Hematopoietic multipotent progenitor cell (in vitro differentiated cells): Measurements from ENCODE around the gene MAST3. TPM values are rescaled to one million over a fixed set of nuclear protein-coding genes. Genes with fewer than 3 reads are reported as not detected.
A peak's percentile ranks its signal among the peaks of the same experiment; 100 is the strongest.

Experiments
- DNase-seq, 3 donors: peaks; one replicate each; pipeline ENCODE4 v3.0.0-alpha.2; 2011 to 2015; ENCODE audit warnings: low read depth in 2 of 3, low spot score in 2 of 3
- total RNA-seq: library from RNA; depleted of rRNA; stranded (reverse); fragments of >200 nt; gene quantifications from one replicate; pipeline ENCODE4 v1.2.3, GENCODE V29; 2012

MAST3 gene
- total RNA-seq, 1 donor: 8.1 TPM

GRCh38 chr19:18131841-18132596 is 34.4 kb downstream of the MAST3 start:
- no peak for DNase-seq

GRCh38 chr19:18135712-18136584 is 38.4 kb downstream of the MAST3 start:
- DNase-seq: no peak

GRCh38 chr19:18137242-18137641 is 39.7 kb downstream of the MAST3 start:
- no peak for DNase-seq

GRCh38 chr19:18137657-18138339 is 40.2 kb downstream of the MAST3 start:
- no peak for DNase-seq

GRCh38 chr19:18140473-18140872 is 42.9 kb downstream of the MAST3 start:
- no peak for DNase-seq

GRCh38 chr19:18141031-18141430 is 43.5 kb downstream of the MAST3 start:
- no peak for DNase-seq

GRCh38 chr19:18143902-18144301 is 46.3 kb downstream of the MAST3 start:
- no peak for DNase-seq

GRCh38 chr19:18144361-18144760 is 46.8 kb downstream of the MAST3 start:
- DNase-seq: no peak

- no peak for DNase-seq
Measured at GRCh38 chr19:18144906-18145305, 47.3 kb downstream of the MAST3 start.

GRCh38 chr19:18145391-18145999 is 47.9 kb downstream of the MAST3 start:
- DNase-seq: no peak

GRCh38 chr19:18147396-18147795 is 49.8 kb downstream of the MAST3 start:
- DNase-seq: no peak

- no peak for DNase-seq
Measured at GRCh38 chr19:18149596-18149975, 52.0 kb downstream of the MAST3 start.

GRCh38 chr19:18150776-18151624 is 53.4 kb downstream of the MAST3 start:
- DNase-seq: no peak

- DNase-seq: peak; percentile 90 to 99 (median 99)
Measured at GRCh38 chr19:18152442-18152816, 54.9 kb downstream of the MAST3 start.

- DNase-seq: peak; percentile 97 to 99 (median 98)
Measured at GRCh38 chr19:18152817-18153555, 55.4 kb downstream of the MAST3 start, which contains the start of gene PIK3R2. Gene PIK3R2, plus strand, starts transcription at chr19:18153163. Its CDS starts 2,717 bp downstream, at chr19:18155880.

GRCh38 chr19:18153556-18154134 is 56.1 kb downstream of the MAST3 start:
- DNase-seq: no peak

GRCh38 chr19:18155095-18156087 is 57.8 kb downstream of the MAST3 start:
- DNase-seq: no peak

- no peak for DNase-seq
Measured at GRCh38 chr19:18156268-18156667, 58.7 kb downstream of the MAST3 start.
